Panc1 (cell line): ENCODE measurements around the gene WDR93. TPM values are rescaled to one million over a fixed set of nuclear protein-coding genes. Genes with fewer than 3 reads are reported as not detected.

Source experiments
- ATAC-seq: fragments of 200-7000 bp; cut with Tn5 transposase; 2 replicates; pipeline ENCODE4 v1.9.1; 2020; ENCODE audit warnings: mild to moderate bottlenecking, moderate library complexity
- BruUV-seq: library from RNA; stranded (reverse); fragments of 400-500 nt; replicated peaks from 2 replicates; lab custom pipeline; 2021; lab: Mats Ljungman, UMichigan
- CTCF ChIA-PET: fragments of 300-600 bp; sonication (Branson Sonifier 250); formaldehyde crosslinking; loops from one replicate; lab custom pipeline; 2022; ENCODE audit warnings: antibody characterized with exemption; lab: Charles Lee
- POLR2A ChIA-PET: fragments of 300-600 bp; sonication (Branson Sonifier 250); formaldehyde crosslinking; loops from one replicate; lab custom pipeline; 2022; ENCODE audit warnings: antibody characterized with exemption; lab: Charles Lee
- DNase-seq: peaks from one replicate; pipeline ENCODE4 v3.0.0-alpha.2; 2010; ENCODE audit warnings: low read depth, low spot score
- H3K27ac ChIP-seq: 2 replicates; pipeline ENCODE4 v1.5.1; 2011; ENCODE audit warnings: mild to moderate bottlenecking, low read length, inconsistent platforms
- H3K27me3 ChIP-seq: fragments of 200-500 bp; sonication (Bioruptor generic); 2 replicates; pipeline ENCODE4 v1.6.0; 2014; ENCODE audit warnings: low read length, inconsistent platforms; ENCODE audit not compliant: control insufficient read depth, insufficient read depth
- H3K36me3 ChIP-seq: fragments of 200-500 bp; sonication (Bioruptor generic); 2 replicates; pipeline ENCODE4 v1.5.1; 2014; ENCODE audit warnings: inconsistent platforms, mild to moderate bottlenecking, low read length, moderate library complexity; ENCODE audit not compliant: control insufficient read depth, insufficient read depth
- H3K4me1 ChIP-seq: 2 replicates; pipeline ENCODE4 v1.5.1; 2011; ENCODE audit warnings: inconsistent platforms, mild to moderate bottlenecking, low read length, moderate library complexity; ENCODE audit not compliant: control insufficient read depth, insufficient read depth
- H3K4me3 ChIP-seq, 2 experiments: 2 replicates each; pipeline ENCODE4 v1.5.1; 2011 to 2012; ENCODE audit warnings: low read depth in 2 of 2, low read length in 2 of 2, mild to moderate bottlenecking in 2 of 2, inconsistent platforms in 1 of 2, moderate library complexity in 1 of 2
- H3K9me3 ChIP-seq: fragments of 200-500 bp; sonication (Bioruptor generic); 2 replicates; pipeline ENCODE4 v1.5.1; 2014; ENCODE audit warnings: low read depth, mild to moderate bottlenecking, inconsistent platforms, low read length, moderate library complexity; ENCODE audit not compliant: control insufficient read depth, insufficient read depth
- CTCF ChIP-seq: fragments of 450-650 bp; IDR thresholded peaks from 2 replicates; pipeline ENCODE4 v1.5.1; 2017; ENCODE audit warnings: mild to moderate bottlenecking
- POLR2AphosphoS5 ChIP-seq: IDR thresholded peaks from 2 replicates; pipeline ENCODE4 v1.6.1; 2012; ENCODE audit warnings: mild to moderate bottlenecking, low read depth, low read length, moderate library complexity
- SIN3A ChIP-seq: IDR thresholded peaks from 2 replicates; pipeline ENCODE4 v1.6.1; 2012; ENCODE audit warnings: low read depth, mild to moderate bottlenecking, low read length, moderate library complexity, borderline replicate concordance; ENCODE audit not compliant: insufficient read depth
- in situ Hi-C: cut with HindIII; loops from 2 replicates; pipeline ENCODE4 v1.10.0; 2016; ENCODE audit warnings: low sequenced_read_pairs, low pct_unique_long_range_greater_than_20kb
- intact Hi-C: fragments of 100-400 bp; cut with micrococcal nuclease; formaldehyde crosslinking; loops from one replicate; pipeline ENCODE4 v1.10.0; 2022; ENCODE audit not compliant: unreplicated experiment
- total RNA-seq: library from RNA; stranded (reverse); gene quantifications from one replicate; pipeline ENCODE4 v1.2.1, GENCODE V29; 2021; ENCODE audit not compliant: unreplicated experiment
- TF ChIP-seq, protein P1 (sequence below), 2 experiments: IDR thresholded peaks; 2 replicates each; pipeline ENCODE4 v1.6.1; 2011 to 2012; ENCODE audit warnings: low read depth in 2 of 2, control low read depth in 1 of 2, low read length in 1 of 2, mild to moderate bottlenecking in 1 of 2, moderate library complexity in 1 of 2; ENCODE audit not compliant: insufficient read depth in 1 of 2

The WDR93 gene
- total RNA-seq, 1 experiment from 2014 or later = 0.18 TPM

GRCh38 chr15:89760303-89761008, 69.8 kb downstream of the WDR93 start:
- no peak overlapping the region for H3K4me3 ChIP-seq
- no peak overlapping the region for H3K27ac ChIP-seq
- H3K9me3 ChIP-seq = no peaks in the 10 kb centered on the region
- H3K4me1 ChIP-seq = peaks cover 10% of the 10 kb centered on the region; the same call in 1 of the 2 replicates
- intact Hi-C loops (loop anchor here (2.0 kb wide), 1 partner anchor 114 kb away; no protein-coding TSS in a partner anchor), in situ Hi-C loops (no loop called here)
- no TSS peak for BruUV-seq
- TF ChIP-seq CTCF = peak; percentile 99
- no peak for TF ChIP-seq SIN3A
- TF ChIP-seq, protein P1, sequence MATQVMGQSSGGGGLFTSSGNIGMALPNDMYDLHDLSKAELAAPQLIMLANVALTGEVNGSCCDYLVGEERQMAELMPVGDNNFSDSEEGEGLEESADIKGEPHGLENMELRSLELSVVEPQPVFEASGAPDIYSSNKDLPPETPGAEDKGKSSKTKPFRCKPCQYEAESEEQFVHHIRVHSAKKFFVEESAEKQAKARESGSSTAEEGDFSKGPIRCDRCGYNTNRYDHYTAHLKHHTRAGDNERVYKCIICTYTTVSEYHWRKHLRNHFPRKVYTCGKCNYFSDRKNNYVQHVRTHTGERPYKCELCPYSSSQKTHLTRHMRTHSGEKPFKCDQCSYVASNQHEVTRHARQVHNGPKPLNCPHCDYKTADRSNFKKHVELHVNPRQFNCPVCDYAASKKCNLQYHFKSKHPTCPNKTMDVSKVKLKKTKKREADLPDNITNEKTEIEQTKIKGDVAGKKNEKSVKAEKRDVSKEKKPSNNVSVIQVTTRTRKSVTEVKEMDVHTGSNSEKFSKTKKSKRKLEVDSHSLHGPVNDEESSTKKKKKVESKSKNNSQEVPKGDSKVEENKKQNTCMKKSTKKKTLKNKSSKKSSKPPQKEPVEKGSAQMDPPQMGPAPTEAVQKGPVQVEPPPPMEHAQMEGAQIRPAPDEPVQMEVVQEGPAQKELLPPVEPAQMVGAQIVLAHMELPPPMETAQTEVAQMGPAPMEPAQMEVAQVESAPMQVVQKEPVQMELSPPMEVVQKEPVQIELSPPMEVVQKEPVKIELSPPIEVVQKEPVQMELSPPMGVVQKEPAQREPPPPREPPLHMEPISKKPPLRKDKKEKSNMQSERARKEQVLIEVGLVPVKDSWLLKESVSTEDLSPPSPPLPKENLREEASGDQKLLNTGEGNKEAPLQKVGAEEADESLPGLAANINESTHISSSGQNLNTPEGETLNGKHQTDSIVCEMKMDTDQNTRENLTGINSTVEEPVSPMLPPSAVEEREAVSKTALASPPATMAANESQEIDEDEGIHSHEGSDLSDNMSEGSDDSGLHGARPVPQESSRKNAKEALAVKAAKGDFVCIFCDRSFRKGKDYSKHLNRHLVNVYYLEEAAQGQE (IDR thresholded peaks at IDR 0.05; ENCODE audit: insufficient read depth in 1 of 2, low read depth in 2 of 2, low read length in 1 of 2) = peak; percentile 78 to 87
- ATAC-seq = peak; percentile 94
- no peaks in the 10 kb centered on the region for H3K36me3 ChIP-seq
- no peaks in the 10 kb centered on the region for H3K27me3 ChIP-seq
- peak; percentile 54 for DNase-seq
- POLR2A ChIA-PET = interaction anchor here (0.7 kb wide), 1 partner anchor 133 kb away, joined by 8 read pairs; the partner anchor contains the start of gene AP3S2
- CTCF ChIA-PET = interaction anchor here (0.5 to 2.5 kb wide), 10 partner anchors 13 to 128 kb away, joined by 3 to 40 read pairs (median 5); partner anchors contain the start of gene MESP2

DNA sequence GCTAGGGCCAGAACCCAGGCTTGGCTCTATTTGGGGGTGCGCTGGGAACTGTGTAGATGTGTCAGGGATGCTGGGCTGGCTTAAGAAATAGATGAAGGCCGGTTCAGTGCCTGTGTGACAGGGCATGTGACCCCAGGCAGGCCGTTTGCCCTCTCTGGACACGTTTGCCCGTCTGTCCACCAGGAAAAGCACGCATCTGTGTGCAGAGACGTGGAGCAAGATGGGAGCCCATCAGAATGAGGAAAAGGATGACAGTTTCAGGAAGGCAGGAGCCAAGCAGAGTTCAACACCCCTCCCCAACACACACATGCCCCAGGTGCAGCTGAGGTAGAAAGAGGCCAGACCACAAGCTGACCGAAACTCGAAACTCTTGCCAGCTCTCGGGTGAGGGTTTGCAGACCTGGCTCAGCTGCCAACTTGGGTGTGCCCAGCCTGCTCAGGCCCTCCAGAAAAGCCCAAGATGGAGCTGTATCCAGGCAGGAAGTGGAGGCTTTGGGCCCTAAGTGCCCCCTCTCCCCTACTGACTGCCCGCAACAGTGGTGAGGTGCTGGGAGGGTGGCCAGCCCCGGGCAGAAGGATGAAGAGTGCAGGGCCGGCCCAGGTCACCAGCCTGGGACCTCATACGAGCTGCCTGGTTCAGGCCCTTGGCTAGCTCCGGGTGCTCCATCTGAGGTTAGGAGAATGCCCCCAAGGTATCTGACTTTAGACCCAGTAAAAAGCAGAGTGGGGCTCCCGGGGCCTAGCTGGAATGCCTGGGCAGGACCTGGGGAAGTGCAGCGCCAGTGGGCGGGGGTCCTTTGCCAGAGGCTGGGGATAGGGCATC, 70.6 kb downstream of the WDR93 start:
- DNase-seq = no peak
- Histone ChIP-seq H3K27me3 (no peaks in the 10 kb centered on the region), H3K9me3 (no peaks in the 10 kb centered on the region), H3K36me3 (no peaks in the 10 kb centered on the region), H3K4me1 (peaks cover 9% of the 10 kb centered on the region; the same call in 1 of the 2 replicates), H3K4me3 (no peak overlapping the region), H3K27ac (no peak overlapping the region)
- peak; percentile 49 for ATAC-seq
- TF ChIP-seq POLR2AphosphoS5 = no peak
- ChIA-PET POLR2A (interaction anchor here (0.6 kb wide), 1 partner anchor 10 kb away, joined by 5 read pairs; no protein-coding TSS in a partner anchor), CTCF (interaction anchor here (0.5 to 2.5 kb wide), 10 partner anchors 14 to 148 kb away, joined by 3 to 40 read pairs (median 6); partner anchors contain the start of gene MESP2)
- in situ Hi-C loops = no loop called here
- intact Hi-C loops = loop anchor here (2.0 kb wide), 1 partner anchor 114 kb away; no protein-coding TSS in a partner anchor
- no TSS peak for BruUV-seq
